ENCODE measurements around the gene HOXC6.
A peak's percentile ranks its signal among the peaks of the same experiment; 100 is the strongest.

- TF ChIP-seq CTCF (IDR thresholded peaks at IDR 0.05), result peak in 1 of 3 experiments; percentile 17
- no peak for TF ChIP-seq POLR2A (IDR thresholded peaks at IDR 0.05; ENCODE audit: low read depth)
Measured at GRCh38 chr12:53989227-53990113, 38.8 kb upstream of the HOXC6 start.

All from esophagus muscularis mucosa (tissue), 3 donors.